ENCODE measurements around the gene SESN1.

Gene SESN1

GRCh38 chr6:108944707-108945680, 149.7 kb downstream of the SESN1 start (continued):
- TF ChIP-seq PATZ1 (CRISPR knock-in tag; IDR thresholded peaks at IDR 0.05; ENCODE audit: borderline replicate concordance): no peak
- no peak for TF ChIP-seq ZNF565 (CRISPR knock-in tag; conservative IDR thresholded peaks at IDR 0.05; ENCODE audit: low read depth)
- TF ChIP-seq ZNF8 (CRISPR knock-in tag; IDR thresholded peaks at IDR 0.05): no peak
- TF ChIP-seq ZNF70 (CRISPR knock-in tag; IDR thresholded peaks at IDR 0.05): no peak

GRCh38 chr6:108944071-108944470, 150.6 kb downstream of the SESN1 start:
- no peak for TF ChIP-seq GLIS3 (CRISPR knock-in tag; IDR thresholded peaks at IDR 0.05)
- TF ChIP-seq SNAI2 (CRISPR knock-in tag; IDR thresholded peaks at IDR 0.05): no peak
- no peak for TF ChIP-seq CSRNP3 (CRISPR knock-in tag; IDR thresholded peaks at IDR 0.05)
- TF ChIP-seq POU6F1 (CRISPR knock-in tag; IDR thresholded peaks at IDR 0.05; ENCODE audit: borderline replicate concordance, low read depth): no peak
- TF ChIP-seq PPARA (CRISPR knock-in tag; IDR thresholded peaks at IDR 0.05; ENCODE audit: borderline replicate concordance): no peak
- TF ChIP-seq ISL1 (CRISPR knock-in tag; IDR thresholded peaks at IDR 0.05): no peak
- no peak for TF ChIP-seq ZFP3 (CRISPR knock-in tag; IDR thresholded peaks at IDR 0.05)
- TF ChIP-seq CSDC2 (CRISPR knock-in tag; IDR thresholded peaks at IDR 0.05): no peak
- no peak for TF ChIP-seq BACH2 (CRISPR knock-in tag; IDR thresholded peaks at IDR 0.05; ENCODE audit: borderline replicate concordance)
- no peak for TF ChIP-seq TCF4 (CRISPR knock-in tag; IDR thresholded peaks at IDR 0.05; ENCODE audit: borderline replicate concordance)
- TF ChIP-seq ARNTL (CRISPR knock-in tag; IDR thresholded peaks at IDR 0.05; ENCODE audit: borderline replicate concordance, low read depth): no peak
- no peak for TF ChIP-seq CREB5 (CRISPR knock-in tag; IDR thresholded peaks at IDR 0.05; ENCODE audit: low read depth)
- TF ChIP-seq ZC3H10 (CRISPR knock-in tag; IDR thresholded peaks at IDR 0.05): no peak
- no peak for TF ChIP-seq ZNF8 (CRISPR knock-in tag; IDR thresholded peaks at IDR 0.05)
- TF ChIP-seq TSHZ2 (CRISPR knock-in tag; IDR thresholded peaks at IDR 0.05): no peak
- TF ChIP-seq PATZ1 (CRISPR knock-in tag; IDR thresholded peaks at IDR 0.05; ENCODE audit: borderline replicate concordance): no peak
- no peak for TF ChIP-seq ZFP30 (CRISPR knock-in tag; IDR thresholded peaks at IDR 0.05)
- TF ChIP-seq OSR1 (CRISPR knock-in tag; IDR thresholded peaks at IDR 0.05): no peak
- TF ChIP-seq ESRRG (CRISPR knock-in tag; IDR thresholded peaks at IDR 0.05): no peak
- ATAC-seq: no peak
